K562 (cell line): ENCODE results near the gene VWC2. TPM values are rescaled to one million over a fixed set of nuclear protein-coding genes. Genes with fewer than 3 reads are reported as not detected.

Experiments used
- ATAC-seq: fragments of 200-7000 bp; cut with Tn5 transposase; 3 replicates; pipeline ENCODE4 v1.9.1; 2020; ENCODE audit warnings: moderate library complexity
- BruUV-seq: library from RNA; stranded (reverse); fragments of 400-500 nt; replicated peaks from 2 replicates; lab custom pipeline; 2021; lab: Mats Ljungman, UMichigan
- CTCF ChIA-PET: fragments of 300-600 bp; formaldehyde crosslinking; extraction: SDS; loops from one replicate; lab custom pipeline; 2021; ENCODE audit warnings: low intra/inter-chr PET ratio; lab: Yijun Ruan, JAX
- POLR2A ChIA-PET: fragments of 300-600, 350-650 bp; sonication (Branson Sonifier 250); formaldehyde crosslinking; extraction: SDS; loops from one replicate; lab custom pipeline; 2021; ENCODE audit warnings: antibody characterized with exemption, inconsistent platforms; lab: Yijun Ruan, JAX
- DNase-seq, 4 experiments: peaks; one replicate each; pipeline versions ENCODE4 v3.0.0 to v3.0.0-alpha.2; 2011 to 2018; ENCODE audit warnings: low spot score in 3 of 4, mixed read lengths in 3 of 4; ENCODE audit errors: extremely low read depth in 1 of 4
- FAIRE-seq: peaks from 2 replicates; lab custom pipeline; 2011; peaks lifted over from hg19 to GRCh38; lab: Jason Lieb, UNC
- H2AFZ ChIP-seq: 2 replicates; pipeline ENCODE4 v1.6.0; 2011; ENCODE audit warnings: low read depth, low read length, control low read depth, inconsistent platforms
- H3K27ac ChIP-seq: fragments of 200-600 bp; 3 replicates; pipeline ENCODE4 v1.8.0; 2011; ENCODE audit warnings: low read depth, mild to moderate bottlenecking, control low read depth, inconsistent platforms, low read length, moderate library complexity, mixed read lengths; ENCODE audit errors: extremely low read depth
- H3K27me3 ChIP-seq, 2 experiments: fragments of 300-600 bp in 1 of 2; 2 replicates in 1 of 2; 3 replicates in 1 of 2; pipeline versions ENCODE4 v1.6.0 to v1.8.0; 2011; ENCODE audit warnings: inconsistent platforms in 2 of 2, low read length in 2 of 2, mild to moderate bottlenecking in 1 of 2, mixed read lengths in 1 of 2, moderate library complexity in 1 of 2; ENCODE audit not compliant: control insufficient read depth in 2 of 2, insufficient read depth in 2 of 2
- H3K36me3 ChIP-seq: fragments of 300-600 bp; 3 replicates; pipeline ENCODE4 v1.8.0; 2011; ENCODE audit warnings: mild to moderate bottlenecking, low read length, inconsistent platforms; ENCODE audit not compliant: control insufficient read depth, insufficient read depth
- H3K4me1 ChIP-seq, 2 experiments: fragments of 200-600 bp in 1 of 2; replicated peaks in 1 of 2; 2 replicates in 1 of 2; 3 replicates in 1 of 2; pipeline versions ENCODE4 v1.5.1 to v1.8.0; 2011; ENCODE audit warnings: inconsistent platforms in 2 of 2, low read length in 2 of 2, mild to moderate bottlenecking in 1 of 2, mixed read lengths in 1 of 2, moderate library complexity in 1 of 2; ENCODE audit not compliant: control insufficient read depth in 2 of 2, insufficient read depth in 2 of 2
- H3K4me2 ChIP-seq: 2 replicates; pipeline ENCODE4 v1.6.1; 2011; ENCODE audit warnings: low read length, control low read depth, inconsistent platforms, mixed read lengths; ENCODE audit not compliant: insufficient read depth
- H3K4me3 ChIP-seq: fragments of 200-600 bp; sonication (generic), shearing (Covaris generic); 2 replicates; pipeline ENCODE4 v1.5.1; 2016; ENCODE audit warnings: control low read depth, inconsistent platforms
- H3K79me2 ChIP-seq: fragments of 200-600 bp; 3 replicates; pipeline ENCODE4 v1.8.0; 2011; ENCODE audit warnings: low read length, inconsistent platforms; ENCODE audit not compliant: control insufficient read depth, insufficient read depth
- H3K9ac ChIP-seq, 2 experiments: 2 replicates each; pipeline versions ENCODE4 v1.6.0 to v1.6.1; 2011; ENCODE audit warnings: low read depth in 2 of 2, low read length in 2 of 2, control low read depth in 1 of 2, inconsistent platforms in 1 of 2, mild to moderate bottlenecking in 1 of 2, mixed read lengths in 1 of 2; ENCODE audit not compliant: insufficient read depth in 1 of 2
- H3K9me1 ChIP-seq: one replicate; pipeline ENCODE4 v1.6.0; 2011; ENCODE audit warnings: inconsistent platforms, mild to moderate bottlenecking, low read length, moderate library complexity; ENCODE audit not compliant: control insufficient read depth, insufficient read depth
- H3K9me3 ChIP-seq: replicated peaks from 2 replicates; pipeline ENCODE4 v1.5.1; 2011; ENCODE audit warnings: low read depth, low read length, inconsistent platforms; ENCODE audit not compliant: control insufficient read depth, insufficient read depth
- H4K20me1 ChIP-seq: replicated peaks from 2 replicates; pipeline ENCODE4 v1.6.1; 2011; ENCODE audit warnings: low read length, inconsistent platforms, mixed read lengths; ENCODE audit not compliant: control insufficient read depth, insufficient read depth
- ASH1L ChIP-seq: fragments of 450-650 bp; IDR thresholded peaks from 2 replicates; pipeline ENCODE4 v1.6.1; 2018; ENCODE audit warnings: borderline replicate concordance, mild to moderate bottlenecking, low read depth; ENCODE audit not compliant: partially characterized antibody
- HMG20B ChIP-seq: fragments of 250-450 bp; sonication (Bioruptor Pico); IDR thresholded peaks from 2 replicates; pipeline ENCODE4 v1.5.0; 2021; ENCODE audit warnings: mild to moderate bottlenecking
- KAT7 ChIP-seq: sonication (generic); formaldehyde crosslinking; IDR thresholded peaks from 2 replicates; pipeline ENCODE4 v1.8.0; 2022; ENCODE audit warnings: missing genetic modification reagents, mild to moderate bottlenecking, borderline replicate concordance
- KDM5B ChIP-seq: fragments of 200-600 bp; sonication (generic); IDR thresholded peaks from 2 replicates; pipeline ENCODE4 v1.6.1; 2012; ENCODE audit warnings: low read depth, mild to moderate bottlenecking, moderate library complexity, low read length, control low read depth, inconsistent platforms; ENCODE audit not compliant: insufficient replicate concordance
- KLF10 ChIP-seq: fragments of 250-450 bp; sonication (Bioruptor Pico); IDR thresholded peaks from 2 replicates; pipeline ENCODE4 v1.6.1; 2021; ENCODE audit warnings: matching md5 sums
- MBD1 ChIP-seq: fragments of 250-450 bp; sonication (Bioruptor Pico); IDR thresholded peaks from 2 replicates; pipeline ENCODE4 v1.8.0; 2022; ENCODE audit warnings: inconsistent platforms
- MTA1 ChIP-seq: fragments of 450-650 bp; IDR thresholded peaks from 2 replicates; pipeline ENCODE4 v1.6.1; 2017; ENCODE audit warnings: borderline replicate concordance
- MYBL2 ChIP-seq, 2 experiments: fragments of 450-650 bp in 1 of 2; sonication (generic) in 1 of 2; formaldehyde crosslinking in 1 of 2; IDR thresholded peaks; 2 replicates each; pipeline versions ENCODE4 v1.6.1 to v1.8.1; 2017 to 2022; ENCODE audit warnings: borderline replicate concordance in 1 of 2, inconsistent platforms in 1 of 2, low read depth in 1 of 2, mild to moderate bottlenecking in 1 of 2, missing genetic modification reagents in 1 of 2, moderate library complexity in 1 of 2
- NFXL1 ChIP-seq: fragments of 450-650 bp; formaldehyde crosslinking; IDR thresholded peaks from 2 replicates; pipeline ENCODE4 v1.4.0; 2021; ENCODE audit warnings: mild to moderate bottlenecking
- PRMT5 ChIP-seq: sonication (generic); formaldehyde crosslinking; IDR thresholded peaks from 2 replicates; pipeline ENCODE4 v1.5.0; 2020; ENCODE audit warnings: missing genetic modification reagents
- ZBTB1 ChIP-seq: sonication (generic); formaldehyde crosslinking; IDR thresholded peaks from 2 replicates; pipeline ENCODE4 v1.8.1; 2023; ENCODE audit warnings: missing genetic modification reagents, low read depth, mild to moderate bottlenecking, borderline replicate concordance
- ZC3H11A ChIP-seq: IDR thresholded peaks from 2 replicates; pipeline ENCODE4 v1.6.1; 2012; ENCODE audit warnings: low read depth, low read length, improper control_type of control experiment
- ZFP1 ChIP-seq: fragments of 450-650 bp; formaldehyde crosslinking; IDR thresholded peaks from 2 replicates; pipeline ENCODE4 v1.4.0; 2020; ENCODE audit warnings: mild to moderate bottlenecking, mixed read lengths
- ZNF133 ChIP-seq: fragments of 250-450 bp; sonication (Bioruptor Pico); IDR thresholded peaks from 2 replicates; pipeline ENCODE4 v1.4.0; 2020; ENCODE audit warnings: mild to moderate bottlenecking
- ZNF695 ChIP-seq: fragments of 450-650 bp; formaldehyde crosslinking; IDR thresholded peaks from 2 replicates; pipeline ENCODE4 v1.4.0; 2020; ENCODE audit warnings: mild to moderate bottlenecking, moderate library complexity
- ZNF696 ChIP-seq: fragments of 250-450 bp; sonication (Bioruptor Pico); conservative IDR thresholded peaks from 2 replicates; pipeline ENCODE4 v1.4.0; 2020; ENCODE audit warnings: mild to moderate bottlenecking, moderate library complexity
- ZNF830 ChIP-seq: fragments of 250-450 bp; sonication (Bioruptor Pico); IDR thresholded peaks from 2 replicates; pipeline ENCODE4 v1.5.0; 2021; ENCODE audit warnings: mild to moderate bottlenecking
- WGBS: fragments of 100-300 bp; shearing (Covaris generic); methylation state at CpG from one replicate; pipeline ENCODE4 v1.1.6; 2016; ENCODE audit warnings: low coverage, mixed read lengths; ENCODE audit not compliant: insufficient coverage; ENCODE audit errors: missing lambda C conversion rate; 5-methylcytosine and 5-hydroxymethylcytosine counted together
- in situ Hi-C: fragments of 300-500 bp; cut with MboI; formaldehyde crosslinking; loops from 4 replicates; pipeline ENCODE4 v1.15.0; 2018; ENCODE audit warnings: inconsistent platforms, mixed read lengths
- intact Hi-C: fragments of 100-400 bp; cut with micrococcal nuclease; formaldehyde crosslinking; loops from 2 replicates; pipeline ENCODE4 v1.14.2; 2022
- polyA plus RNA-seq, 8 experiments: library from polyadenylated mRNA; depleted of rRNA in 4 of 8; stranded (reverse) in 5 of 8; unstranded in 3 of 8; fragments of >200 nt; fragmentation: Nextera tagmentation in 2 of 8; fragmentation: Illumina TruSeq in 1 of 8; extraction: Ambion mirVana in 2 of 8; extraction: Trizol in 1 of 8; gene quantifications; 2 replicates each; pipeline versions ENCODE4 v1.2.1 to v1.2.3, GENCODE V29; 2011 to 2014; ENCODE audit warnings: inconsistent platforms in 1 of 8, missing spikeins in 1 of 8
- total RNA-seq, 7 experiments: library from RNA; depleted of rRNA in 6 of 7; stranded (reverse); fragments of >200 nt in 6 of 7; fragmentation: Illumina TruSeq in 2 of 7; extraction: Trizol in 2 of 7; gene quantifications; 2 replicates each; pipeline versions ENCODE4 v1.2.1 to v1.2.3, GENCODE V29; 2011 to 2021; ENCODE audit warnings: low replicate concordance in 1 of 7

The VWC2 gene
- total and polyA plus RNA-seq, 9 of the 15 experiments (the other 6 are each of a cell fraction or from before 2014, with no cell fraction given) = not detected

- no TSS peak for BruUV-seq
- H4K20me1 ChIP-seq = no peaks in the 10 kb centered on the region
- no peak for DNase-seq
- no peaks in the 10 kb centered on the region for H3K9me3 ChIP-seq
- H3K4me2 ChIP-seq = no peak overlapping the region
- no peak overlapping the region for H3K27ac ChIP-seq
- H3K36me3 ChIP-seq = no peaks in the 10 kb centered on the region
- intact Hi-C loops (no loop called here), in situ Hi-C loops (no loop called here)
- no peak overlapping the region for H3K4me3 ChIP-seq
- no peak overlapping the region for H2AFZ ChIP-seq
- FAIRE-seq = no peak
- WGBS = 4% methylated on average over 15 of the region's 15 CpGs
- ChIA-PET POLR2A (no interaction called here), CTCF (no interaction called here)
- H3K9me1 ChIP-seq = no peaks in the 10 kb centered on the region
- TF ChIP-seq ZNF695 (no peak), MBD1 (no peak), ZBTB1 (CRISPR knock-in tag) (no peak), ZNF830 (CRISPR knock-in tag) (no peak), MYBL2 (IDR thresholded peaks at IDR 0.05; ENCODE audit: low read depth) (no peak), MYBL2 (CRISPR knock-in tag; IDR thresholded peaks at IDR 0.05; ENCODE audit: borderline replicate concordance) (no peak), ASH1L (no peak), KLF10 (CRISPR knock-in tag) (no peak), ZFP1 (CRISPR knock-in tag) (no peak), KDM5B (no peak), ZNF696 (CRISPR knock-in tag) (no peak), NFXL1 (CRISPR knock-in tag) (no peak), ZC3H11A (no peak), HMG20B (CRISPR knock-in tag) (no peak), KAT7 (CRISPR knock-in tag) (no peak), ZNF133 (CRISPR knock-in tag) (no peak), MTA1 (no peak), PRMT5 (CRISPR knock-in tag) (no peak)
- H3K4me1 ChIP-seq = no peaks in the 10 kb centered on the region
- no peak for ATAC-seq
- no peaks in the 10 kb centered on the region for H3K79me2 ChIP-seq
- H3K9ac ChIP-seq = no peak overlapping the region
- H3K27me3 ChIP-seq = no peaks in the 10 kb centered on the region
Measured at GRCh38 chr7:49802600-49802999, 29.2 kb downstream of the VWC2 start.
